Endothelial cell (in vitro differentiated cells): ENCODE data around the gene YJEFN3. TPM values are rescaled to one million over a fixed set of nuclear protein-coding genes. Genes with fewer than 3 reads are reported as not detected.
A peak's percentile ranks its signal among the peaks of the same experiment; 100 is the strongest.

Experiments used
- DNase-seq: peaks from one replicate; pipeline ENCODE4 v3.0.0; 2021; ENCODE audit warnings: low spot score
- H3K27ac Mint-ChIP-seq: one replicate; pipeline ENCODE4 v1.8.0; 2021; ENCODE audit warnings: mixed read lengths, inconsistent platforms; ENCODE audit not compliant: unreplicated experiment
- H3K27me3 Mint-ChIP-seq: one replicate; pipeline ENCODE4 v1.8.0; 2021; ENCODE audit warnings: mild to moderate bottlenecking, moderate library complexity, mixed read lengths, inconsistent platforms; ENCODE audit not compliant: unreplicated experiment
- H3K36me3 Mint-ChIP-seq: one replicate; pipeline ENCODE4 v1.8.0; 2021; ENCODE audit warnings: mild to moderate bottlenecking, low read depth, mixed read lengths, inconsistent platforms; ENCODE audit not compliant: unreplicated experiment
- H3K4me1 Mint-ChIP-seq: one replicate; pipeline ENCODE4 v1.8.0; 2021; ENCODE audit warnings: mild to moderate bottlenecking, mixed read lengths, inconsistent platforms; ENCODE audit not compliant: unreplicated experiment
- H3K4me3 Mint-ChIP-seq: one replicate; pipeline ENCODE4 v1.8.0; 2021; ENCODE audit warnings: mild to moderate bottlenecking, mixed read lengths, inconsistent platforms; ENCODE audit not compliant: unreplicated experiment
- H3K9me3 Mint-ChIP-seq: one replicate; pipeline ENCODE4 v1.8.0; 2021; ENCODE audit warnings: mixed read lengths, inconsistent platforms; ENCODE audit not compliant: unreplicated experiment
- total RNA-seq: library from RNA; stranded (reverse); fragmentation: NEBNext Ultra II Directional; extraction: Animal tissue kit (Norgen Biotek cat#: 25700); gene quantifications from one replicate; pipeline ENCODE4 v1.2.1, GENCODE V29; 2021; ENCODE audit not compliant: unreplicated experiment
- TF ChIP-seq, protein P1 (sequence below): fragments of 200-600 bp; sonication (generic); IDR thresholded peaks from one replicate; pipeline ENCODE4 v1.5.0; 2021; ENCODE audit warnings: antibody characterized with exemption; ENCODE audit not compliant: unreplicated experiment

Gene YJEFN3
- total RNA-seq, 1 donor from 2014 or later, result 5.2 TPM

DNA sequence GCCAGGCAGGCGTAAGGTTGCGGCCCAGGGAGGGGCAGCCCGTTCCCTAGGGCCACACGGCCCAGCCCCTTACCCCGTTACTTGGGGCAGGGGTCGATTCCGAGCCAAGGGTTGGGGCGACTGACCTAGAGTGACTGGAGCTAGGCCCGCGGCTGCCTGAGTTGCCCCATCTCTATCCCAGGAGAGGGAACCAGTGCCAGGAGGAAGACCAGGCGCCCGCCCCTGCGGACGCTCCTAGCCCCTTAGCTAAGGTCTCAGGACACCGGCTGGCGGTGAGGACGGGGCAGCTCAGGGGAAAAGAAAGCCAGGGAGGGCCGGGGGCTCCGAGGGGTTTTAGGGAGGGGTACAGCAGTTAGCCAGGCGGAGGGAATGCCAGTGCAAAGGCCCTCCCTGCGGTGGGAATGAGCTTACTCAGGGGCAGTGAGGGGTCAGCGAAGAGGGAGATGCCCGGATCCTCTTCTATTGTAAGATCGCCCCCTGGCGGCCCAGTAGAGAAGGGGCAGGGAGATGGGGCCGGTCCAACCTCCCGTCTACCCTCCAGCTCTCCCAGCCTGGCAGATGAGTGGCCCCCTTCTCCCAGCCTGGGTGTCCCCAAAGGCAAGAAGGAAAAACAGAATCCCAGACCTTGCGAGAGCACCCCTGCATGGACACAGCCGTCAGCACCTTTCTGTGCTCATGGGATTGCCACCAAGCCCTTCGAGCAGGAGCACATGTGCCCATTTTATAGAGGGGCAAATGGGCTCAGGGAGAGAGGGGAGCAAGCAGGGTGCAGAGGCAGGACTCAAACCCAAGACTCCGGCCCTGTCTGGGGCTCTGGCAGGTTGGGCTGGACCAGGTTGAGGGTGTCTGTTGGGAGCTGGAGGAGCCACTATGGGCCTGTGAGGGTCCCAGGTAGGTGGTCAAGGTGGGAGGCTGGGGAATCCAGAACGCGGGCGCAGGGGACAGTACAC, 25.6 kb downstream of the YJEFN3 start:
- Mint-ChIP-seq H3K4me3 (no peak overlapping the region), H3K36me3 (no peaks in the 10 kb centered on the region), H3K4me1 (no peaks in the 10 kb centered on the region), H3K27ac (no peak overlapping the region), H3K27me3 (peaks cover 12% of the 10 kb centered on the region), H3K9me3 (no peaks in the 10 kb centered on the region)
- TF ChIP-seq, protein P1, sequence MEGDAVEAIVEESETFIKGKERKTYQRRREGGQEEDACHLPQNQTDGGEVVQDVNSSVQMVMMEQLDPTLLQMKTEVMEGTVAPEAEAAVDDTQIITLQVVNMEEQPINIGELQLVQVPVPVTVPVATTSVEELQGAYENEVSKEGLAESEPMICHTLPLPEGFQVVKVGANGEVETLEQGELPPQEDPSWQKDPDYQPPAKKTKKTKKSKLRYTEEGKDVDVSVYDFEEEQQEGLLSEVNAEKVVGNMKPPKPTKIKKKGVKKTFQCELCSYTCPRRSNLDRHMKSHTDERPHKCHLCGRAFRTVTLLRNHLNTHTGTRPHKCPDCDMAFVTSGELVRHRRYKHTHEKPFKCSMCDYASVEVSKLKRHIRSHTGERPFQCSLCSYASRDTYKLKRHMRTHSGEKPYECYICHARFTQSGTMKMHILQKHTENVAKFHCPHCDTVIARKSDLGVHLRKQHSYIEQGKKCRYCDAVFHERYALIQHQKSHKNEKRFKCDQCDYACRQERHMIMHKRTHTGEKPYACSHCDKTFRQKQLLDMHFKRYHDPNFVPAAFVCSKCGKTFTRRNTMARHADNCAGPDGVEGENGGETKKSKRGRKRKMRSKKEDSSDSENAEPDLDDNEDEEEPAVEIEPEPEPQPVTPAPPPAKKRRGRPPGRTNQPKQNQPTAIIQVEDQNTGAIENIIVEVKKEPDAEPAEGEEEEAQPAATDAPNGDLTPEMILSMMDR, result peak; percentile 85
- peak; percentile 68 for DNase-seq

DNA sequence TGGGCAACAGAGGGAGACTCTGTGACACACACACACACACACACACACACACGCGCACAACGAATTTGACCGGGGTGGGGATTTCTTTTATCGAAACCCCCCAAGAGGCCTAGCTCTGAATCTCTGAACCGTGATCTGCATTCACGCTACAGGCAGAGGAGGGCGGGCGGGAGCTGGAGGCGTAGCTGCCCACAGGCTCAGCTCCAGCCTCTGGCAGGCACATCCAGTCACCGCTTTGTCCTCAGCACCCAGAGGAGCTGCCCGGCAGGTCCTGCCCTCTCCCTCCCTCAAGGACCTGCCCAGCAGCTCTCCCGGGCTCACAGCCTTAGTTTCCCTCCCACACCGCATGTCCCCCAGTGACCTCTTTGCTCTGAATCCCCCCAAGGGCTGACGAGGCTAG, 29.3 kb downstream of the YJEFN3 start:
- TF ChIP-seq, protein P1, result no peak
- H3K4me3 Mint-ChIP-seq, result no peak overlapping the region
- no peak overlapping the region for H3K27ac Mint-ChIP-seq
- H3K36me3 Mint-ChIP-seq, result no peaks in the 10 kb centered on the region
- no peaks in the 10 kb centered on the region for H3K9me3 Mint-ChIP-seq
- peaks cover 13% of the 10 kb centered on the region for H3K27me3 Mint-ChIP-seq
- H3K4me1 Mint-ChIP-seq, result peaks cover 5% of the 10 kb centered on the region
- no peak for DNase-seq

DNA sequence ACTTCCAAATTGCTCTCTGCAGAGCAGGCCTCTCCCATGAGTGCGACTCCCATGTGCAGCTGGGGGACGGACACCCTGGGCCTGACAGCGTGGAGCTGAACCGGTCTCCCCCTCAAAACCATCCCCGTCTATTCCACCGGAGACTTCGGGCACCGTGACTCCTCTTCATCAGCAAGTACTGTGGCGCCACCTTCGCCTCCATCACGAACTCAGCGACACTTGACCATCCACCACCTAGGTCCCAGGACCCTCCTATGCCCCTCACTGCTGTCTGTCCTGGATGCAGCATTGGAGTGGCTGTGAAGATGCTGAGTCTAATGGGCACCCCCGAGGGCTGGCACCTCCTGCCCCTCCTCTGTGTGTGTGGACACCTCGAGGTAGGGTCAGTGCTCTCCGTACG, 29.9 kb downstream of the YJEFN3 start:
- TF ChIP-seq, protein P1, result no peak
- H3K4me3 Mint-ChIP-seq, result peak overlapping the region; percentile 37
- H3K27me3 Mint-ChIP-seq, result peaks cover 11% of the 10 kb centered on the region
- no peak overlapping the region for H3K27ac Mint-ChIP-seq
- no peak for DNase-seq
- no peaks in the 10 kb centered on the region for H3K9me3 Mint-ChIP-seq
- H3K36me3 Mint-ChIP-seq, result no peaks in the 10 kb centered on the region
- peaks cover 5% of the 10 kb centered on the region for H3K4me1 Mint-ChIP-seq

DNA sequence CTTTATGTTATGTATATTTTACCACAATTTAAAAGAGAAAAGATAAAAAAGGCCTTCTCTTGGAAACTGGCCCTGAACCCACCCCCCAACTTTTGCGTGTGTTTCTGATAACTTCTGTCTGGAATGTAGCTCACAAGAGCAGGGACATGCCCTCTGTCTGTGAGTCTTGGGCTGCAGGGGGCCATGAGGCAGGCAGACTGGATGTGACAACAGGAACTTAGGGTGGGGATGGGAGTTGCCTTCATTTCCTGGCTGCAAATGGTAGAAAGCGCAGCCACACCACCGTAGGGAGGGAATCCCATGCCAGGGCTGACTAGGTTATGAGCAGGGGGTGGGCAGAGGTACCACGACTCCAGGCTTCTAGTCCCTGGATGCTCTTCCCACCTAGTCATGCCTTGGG, 31.2 kb downstream of the YJEFN3 start:
- H3K4me3 Mint-ChIP-seq, result no peak overlapping the region
- no peaks in the 10 kb centered on the region for H3K9me3 Mint-ChIP-seq
- peaks cover 11% of the 10 kb centered on the region for H3K27me3 Mint-ChIP-seq
- H3K36me3 Mint-ChIP-seq, result no peaks in the 10 kb centered on the region
- H3K27ac Mint-ChIP-seq, result no peak overlapping the region
- DNase-seq, result no peak
- TF ChIP-seq, protein P1, result no peak
- peaks cover 5% of the 10 kb centered on the region for H3K4me1 Mint-ChIP-seq
